ENCODE results near the gene UNC5C.

Gene UNC5C

DNA sequence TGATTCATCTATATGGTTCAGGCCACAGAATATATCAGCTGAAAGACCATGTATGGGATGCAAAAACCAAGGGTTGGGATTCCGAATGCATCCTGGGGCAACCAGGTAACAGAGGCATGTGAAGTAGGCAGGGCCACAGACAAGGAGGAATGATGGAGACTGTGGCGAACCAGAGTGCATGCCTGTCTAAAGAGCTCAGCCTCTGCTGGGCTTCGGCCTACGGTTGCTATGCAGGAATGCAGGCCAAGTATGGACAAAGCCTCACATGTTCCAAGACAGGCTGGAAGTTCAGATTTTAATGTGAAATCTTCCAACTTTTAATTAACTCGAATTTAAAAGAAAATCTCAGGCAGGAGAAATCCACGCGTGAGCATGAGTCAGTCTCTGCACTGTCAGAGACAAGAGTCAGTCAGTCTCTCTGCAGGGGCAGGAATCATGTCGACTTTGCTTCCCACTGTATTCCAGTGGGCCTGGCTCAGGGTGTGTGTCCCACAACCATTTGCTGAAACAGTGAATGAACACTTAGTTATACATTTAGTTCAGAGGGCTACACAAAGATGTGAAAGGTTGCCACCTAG, 344.4 kb downstream of the UNC5C start:
- no peak overlapping the region for H3K9ac ChIP-seq (ENCODE audit: low read depth, low read length)
- H3K27me3 ChIP-seq (ENCODE audit: control insufficient read depth, insufficient read depth, low read length), result peaks cover 4% of the 10 kb centered on the region
- no peak overlapping the region for H3K4me3 ChIP-seq (ENCODE audit: low read length)
- no peaks in the 10 kb centered on the region for H3K9me3 ChIP-seq (replicated peaks; ENCODE audit: low read length)
- H3K36me3 ChIP-seq (ENCODE audit: insufficient read depth, low read length), result no peaks in the 10 kb centered on the region
- no peak overlapping the region for H3K4me2 ChIP-seq (ENCODE audit: low read length)
- H3K4me1 ChIP-seq (ENCODE audit: control insufficient read depth, insufficient read depth, low read length), result no peaks in the 10 kb centered on the region

GRCh38 chr4:95198961-95199360, 349.8 kb downstream of the UNC5C start:
- Histone ChIP-seq H3K9ac (ENCODE audit: low read depth, low read length) (no peak overlapping the region), H3K4me3 (ENCODE audit: low read length) (no peak overlapping the region), H3K36me3 (ENCODE audit: insufficient read depth, low read length) (no peaks in the 10 kb centered on the region)

GRCh38 chr4:95197353-95197752, 351.4 kb downstream of the UNC5C start:
- Histone ChIP-seq H3K4me3 (ENCODE audit: low read length) (no peak overlapping the region), H3K27me3 (ENCODE audit: control insufficient read depth, insufficient read depth, low read length) (peaks cover 16% of the 10 kb centered on the region), H3K4me1 (ENCODE audit: control insufficient read depth, insufficient read depth, low read length) (peaks cover 12% of the 10 kb centered on the region), H3K9ac (ENCODE audit: low read depth, low read length) (no peak overlapping the region), H3K4me2 (ENCODE audit: low read length) (no peak overlapping the region), H3K36me3 (ENCODE audit: insufficient read depth, low read length) (no peaks in the 10 kb centered on the region), H3K9me3 (replicated peaks; ENCODE audit: low read length) (no peaks in the 10 kb centered on the region)

More at GRCh38 chr4:95198961-95199360, 349.8 kb downstream of the UNC5C start:
- no peak overlapping the region for H3K4me2 ChIP-seq (ENCODE audit: low read length)
- H3K27me3 ChIP-seq (ENCODE audit: control insufficient read depth, insufficient read depth, low read length), result peaks cover 5% of the 10 kb centered on the region
- no peaks in the 10 kb centered on the region for H3K9me3 ChIP-seq (replicated peaks; ENCODE audit: low read length)
- peaks cover 2% of the 10 kb centered on the region for H3K4me1 ChIP-seq (ENCODE audit: control insufficient read depth, insufficient read depth, low read length)

- Histone ChIP-seq H3K4me2 (ENCODE audit: low read length) (peak overlapping the region; percentile 59), H3K27me3 (ENCODE audit: control insufficient read depth, insufficient read depth, low read length) (peaks cover 16% of the 10 kb centered on the region), H3K4me1 (ENCODE audit: control insufficient read depth, insufficient read depth, low read length) (peaks cover 12% of the 10 kb centered on the region), H3K36me3 (ENCODE audit: insufficient read depth, low read length) (no peaks in the 10 kb centered on the region), H3K9me3 (replicated peaks; ENCODE audit: low read length) (no peaks in the 10 kb centered on the region), H3K9ac (ENCODE audit: low read depth, low read length) (no peak overlapping the region), H3K4me3 (ENCODE audit: low read length) (peak overlapping the region; percentile 21)
These were observed 355.2 kb downstream of the UNC5C start for GRCh38 chr4:95193391-95194224.

- peaks cover 16% of the 10 kb centered on the region for H3K27me3 ChIP-seq (ENCODE audit: control insufficient read depth, insufficient read depth, low read length)
- H3K4me1 ChIP-seq (ENCODE audit: control insufficient read depth, insufficient read depth, low read length), result peaks cover 12% of the 10 kb centered on the region
- no peak overlapping the region for H3K4me2 ChIP-seq (ENCODE audit: low read length)
- no peak overlapping the region for H3K9ac ChIP-seq (ENCODE audit: low read depth, low read length)
- no peak overlapping the region for H3K4me3 ChIP-seq (ENCODE audit: low read length)
- H3K36me3 ChIP-seq (ENCODE audit: insufficient read depth, low read length), result no peaks in the 10 kb centered on the region
- H3K9me3 ChIP-seq (replicated peaks; ENCODE audit: low read length), result no peaks in the 10 kb centered on the region
These were observed 357.2 kb downstream of the UNC5C start for GRCh38 chr4:95191537-95191936.

DNA sequence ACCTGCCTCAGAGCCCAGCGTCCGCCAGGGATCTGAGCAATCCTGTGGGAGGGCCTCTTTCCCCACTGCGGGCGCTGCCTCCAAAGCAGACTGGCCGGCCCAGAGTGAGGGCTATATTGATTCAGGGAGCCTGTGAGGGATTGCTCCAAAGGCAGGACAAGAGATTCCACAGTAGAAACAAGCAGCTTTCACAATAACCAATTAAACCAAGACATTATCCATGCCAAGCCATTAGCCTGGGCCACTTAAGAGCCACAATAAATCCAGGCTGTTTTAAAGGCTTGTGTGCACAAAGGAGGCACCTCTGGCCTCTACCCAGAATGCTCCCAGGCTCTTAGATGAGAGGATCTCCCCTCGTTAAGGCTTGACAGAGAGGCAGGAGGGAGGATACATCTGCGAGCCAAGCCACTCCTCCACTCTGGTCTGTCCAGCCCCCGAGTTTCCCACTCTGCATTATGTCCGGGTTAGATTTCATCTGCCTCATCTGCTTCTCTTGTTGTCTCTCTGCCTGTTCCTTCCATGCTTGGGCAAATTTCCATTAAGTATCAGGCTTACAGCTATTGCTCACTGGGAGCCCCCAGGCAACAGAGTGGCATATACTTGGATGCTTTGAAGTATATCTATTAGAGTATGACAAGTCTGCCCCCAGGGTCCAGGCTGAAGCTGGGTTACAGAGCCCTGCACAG, 357.9 kb downstream of the UNC5C start:
- H3K4me1 ChIP-seq (ENCODE audit: control insufficient read depth, insufficient read depth, low read length), result peaks cover 12% of the 10 kb centered on the region
- H3K9ac ChIP-seq (ENCODE audit: low read depth, low read length), result no peak overlapping the region
- no peaks in the 10 kb centered on the region for H3K9me3 ChIP-seq (replicated peaks; ENCODE audit: low read length)
- no peak overlapping the region for H3K4me2 ChIP-seq (ENCODE audit: low read length)
- H3K36me3 ChIP-seq (ENCODE audit: insufficient read depth, low read length), result no peaks in the 10 kb centered on the region
- peaks cover 16% of the 10 kb centered on the region for H3K27me3 ChIP-seq (ENCODE audit: control insufficient read depth, insufficient read depth, low read length)
- H3K4me3 ChIP-seq (ENCODE audit: low read length), result no peak overlapping the region

GRCh38 chr4:95188701-95189370, 359.9 kb downstream of the UNC5C start:
- Histone ChIP-seq H3K36me3 (ENCODE audit: insufficient read depth, low read length) (no peaks in the 10 kb centered on the region), H3K4me1 (ENCODE audit: control insufficient read depth, insufficient read depth, low read length) (peaks cover 9% of the 10 kb centered on the region), H3K4me3 (ENCODE audit: low read length) (no peak overlapping the region), H3K27me3 (ENCODE audit: control insufficient read depth, insufficient read depth, low read length) (peaks cover 10% of the 10 kb centered on the region), H3K9ac (ENCODE audit: low read depth, low read length) (no peak overlapping the region), H3K4me2 (ENCODE audit: low read length) (no peak overlapping the region), H3K9me3 (replicated peaks; ENCODE audit: low read length) (no peaks in the 10 kb centered on the region)

- Histone ChIP-seq H3K4me2 (ENCODE audit: low read length) (no peak overlapping the region), H3K9ac (ENCODE audit: low read depth, low read length) (no peak overlapping the region), H3K4me3 (ENCODE audit: low read length) (no peak overlapping the region), H3K9me3 (replicated peaks; ENCODE audit: low read length) (no peaks in the 10 kb centered on the region), H3K27me3 (ENCODE audit: control insufficient read depth, insufficient read depth, low read length) (no peaks in the 10 kb centered on the region), H3K4me1 (ENCODE audit: control insufficient read depth, insufficient read depth, low read length) (no peaks in the 10 kb centered on the region), H3K36me3 (ENCODE audit: insufficient read depth, low read length) (no peaks in the 10 kb centered on the region)
These were observed 362.1 kb downstream of the UNC5C start for GRCh38 chr4:95186666-95187065.

GRCh38 chr4:95183656-95184408, 364.9 kb downstream of the UNC5C start:
- no peak overlapping the region for H3K4me2 ChIP-seq (ENCODE audit: low read length)
- no peaks in the 10 kb centered on the region for H3K36me3 ChIP-seq (ENCODE audit: insufficient read depth, low read length)
- no peak overlapping the region for H3K9ac ChIP-seq (ENCODE audit: low read depth, low read length)
- H3K4me3 ChIP-seq (ENCODE audit: low read length), result no peak overlapping the region
- no peaks in the 10 kb centered on the region for H3K9me3 ChIP-seq (replicated peaks; ENCODE audit: low read length)
- no peaks in the 10 kb centered on the region for H3K27me3 ChIP-seq (ENCODE audit: control insufficient read depth, insufficient read depth, low read length)
- peaks cover under 1% of the 10 kb centered on the region for H3K4me1 ChIP-seq (ENCODE audit: control insufficient read depth, insufficient read depth, low read length)

DNA sequence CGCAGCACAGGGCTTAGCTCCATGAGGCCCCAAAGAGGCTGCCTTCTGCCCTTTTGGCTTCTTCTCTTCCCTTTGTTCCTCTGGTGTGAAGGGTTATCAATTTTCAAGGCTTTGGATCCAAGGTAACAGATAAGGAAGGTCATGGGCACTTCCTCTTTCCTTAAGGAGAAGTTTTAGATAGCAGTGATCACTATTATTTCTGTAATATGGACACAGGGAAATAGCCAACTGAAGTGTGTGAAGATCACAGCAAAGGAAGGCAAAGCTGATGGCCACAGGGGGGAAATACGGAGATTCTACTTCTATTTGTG, 366.8 kb downstream of the UNC5C start:
- Histone ChIP-seq H3K9ac (ENCODE audit: low read depth, low read length) (no peak overlapping the region), H3K4me1 (ENCODE audit: control insufficient read depth, insufficient read depth, low read length) (peaks cover 4% of the 10 kb centered on the region), H3K27me3 (ENCODE audit: control insufficient read depth, insufficient read depth, low read length) (no peaks in the 10 kb centered on the region), H3K4me3 (ENCODE audit: low read length) (no peak overlapping the region), H3K36me3 (ENCODE audit: insufficient read depth, low read length) (no peaks in the 10 kb centered on the region), H3K4me2 (ENCODE audit: low read length) (no peak overlapping the region), H3K9me3 (replicated peaks; ENCODE audit: low read length) (no peaks in the 10 kb centered on the region)
